MCF 10A (cell line): ENCODE results near the gene THOC5. TPM values are rescaled to one million over a fixed set of nuclear protein-coding genes. Genes with fewer than 3 reads are reported as not detected.
"Not testable (repeated sequence)": the region's sequence is repeated elsewhere in the genome, so short reads cannot be mapped to it uniquely, and the experiment has no call there.

Experiments
- BruUV-seq: library from RNA; stranded (reverse); fragments of 400-500 nt; replicated peaks from 2 replicates; lab custom pipeline; 2021; lab: Mats Ljungman, UMichigan
- CTCF ChIA-PET: fragments of 300-600 bp; sonication (Branson Sonifier 250); formaldehyde crosslinking; extraction: SDS; loops from one replicate; lab custom pipeline; 2021; ENCODE audit warnings: antibody characterized with exemption, inconsistent platforms; lab: Yijun Ruan, JAX
- POLR2A ChIA-PET: fragments of 300-600, 350-650 bp; sonication (Branson Sonifier 250); formaldehyde crosslinking; extraction: SDS; loops from one replicate; lab custom pipeline; 2020; ENCODE audit warnings: antibody characterized with exemption, inconsistent platforms; lab: Yijun Ruan, JAX
- DNase-seq: peaks from one replicate; pipeline ENCODE4 v3.0.0-alpha.2; 2018; ENCODE audit not compliant: unreplicated experiment
- H3K27ac Mint-ChIP-seq: one replicate; pipeline ENCODE4 v1.8.0; 2022; ENCODE audit warnings: mild to moderate bottlenecking, low read depth, mixed read lengths; ENCODE audit not compliant: unreplicated experiment
- H3K27me3 Mint-ChIP-seq: one replicate; pipeline ENCODE4 v1.8.0; 2022; ENCODE audit warnings: mixed read lengths; ENCODE audit not compliant: insufficient read depth, unreplicated experiment
- H3K36me3 Mint-ChIP-seq: one replicate; pipeline ENCODE4 v1.8.0; 2022; ENCODE audit warnings: mild to moderate bottlenecking, moderate library complexity, mixed read lengths; ENCODE audit not compliant: insufficient read depth, unreplicated experiment
- H3K4me1 Mint-ChIP-seq: one replicate; pipeline ENCODE4 v1.8.0; 2022; ENCODE audit warnings: mixed read lengths; ENCODE audit not compliant: insufficient read depth, unreplicated experiment
- H3K4me3 Mint-ChIP-seq: one replicate; pipeline ENCODE4 v1.8.0; 2022; ENCODE audit warnings: mild to moderate bottlenecking, moderate library complexity, mixed read lengths; ENCODE audit not compliant: unreplicated experiment
- H3K9me3 Mint-ChIP-seq: one replicate; pipeline ENCODE4 v1.8.0; 2022; ENCODE audit warnings: mixed read lengths; ENCODE audit not compliant: unreplicated experiment
- CTCF ChIP-seq: fragments of 200-600 bp; IDR thresholded peaks from one replicate; pipeline ENCODE4 v1.8.0; 2022; ENCODE audit warnings: antibody characterized with exemption, mild to moderate bottlenecking; ENCODE audit not compliant: unreplicated experiment
- intact Hi-C: fragments of 100-400 bp; cut with micrococcal nuclease; formaldehyde crosslinking; loops from 2 replicates; pipeline ENCODE4 v1.14.1; 2022
- total RNA-seq: library from RNA; stranded (reverse); gene quantifications from 2 replicates; pipeline ENCODE4 v1.2.3, GENCODE V29; 2022

Gene THOC5
- total RNA-seq, 1 experiment from 2014 or later: 51.3 TPM

GRCh38 chr22:29563652-29564460, 10.3 kb upstream of the THOC5 start:
- no peak overlapping the region for H3K27ac Mint-ChIP-seq
- ChIA-PET CTCF (interaction anchor here (0.9 to 2.3 kb wide), 2 partner anchors 10 kb away, joined by 3 to 13 read pairs; partner anchors contain the start of gene THOC5), POLR2A (interaction anchor here (2.6 kb wide), 1 partner anchor 10 kb away, joined by 10 read pairs; the partner anchor contains the start of gene THOC5)
- TF ChIP-seq CTCF: no peak
- no peaks in the 10 kb centered on the region for H3K27me3 Mint-ChIP-seq
- H3K4me3 Mint-ChIP-seq: no peak overlapping the region
- H3K9me3 Mint-ChIP-seq: no peaks in the 10 kb centered on the region
- intact Hi-C loops: no loop called here
- no TSS peak for BruUV-seq
- peaks cover 3% of the 10 kb centered on the region for H3K4me1 Mint-ChIP-seq
- no peak for DNase-seq
- peaks cover 31% of the 10 kb centered on the region for H3K36me3 Mint-ChIP-seq

GRCh38 chr22:29559853-29560252, 6.3 kb upstream of the THOC5 start:
- Mint-ChIP-seq H3K4me3 (no peak overlapping the region), H3K27me3 (no peaks in the 10 kb centered on the region), H3K4me1 (peaks cover 4% of the 10 kb centered on the region), H3K27ac (no peak overlapping the region), H3K9me3 (no peaks in the 10 kb centered on the region), H3K36me3 (peaks cover 57% of the 10 kb centered on the region)
- intact Hi-C loops: no loop called here
- no peak for TF ChIP-seq CTCF
- ChIA-PET POLR2A (no interaction called here), CTCF (interaction anchor here (0.6 kb wide), 1 partner anchor 1974 kb away, joined by 3 read pairs; no protein-coding TSS in a partner anchor)
- BruUV-seq: no TSS peak
- DNase-seq: no peak

- intact Hi-C loops: no loop called here
- DNase-seq: no peak
- ChIA-PET CTCF (no interaction called here), POLR2A (no interaction called here)
- Mint-ChIP-seq H3K4me1 (peaks cover 7% of the 10 kb centered on the region), H3K27ac (no peak overlapping the region), H3K27me3 (no peaks in the 10 kb centered on the region), H3K4me3 (no peak overlapping the region), H3K36me3 (peaks cover 51% of the 10 kb centered on the region), H3K9me3 (no peaks in the 10 kb centered on the region)
- no TSS peak for BruUV-seq
- no peak for TF ChIP-seq CTCF
Measured at GRCh38 chr22:29559030-29559429, 5.5 kb upstream of the THOC5 start.

- no peak for TF ChIP-seq CTCF
- Mint-ChIP-seq H3K27me3 (no peaks in the 10 kb centered on the region), H3K36me3 (peaks cover 42% of the 10 kb centered on the region), H3K4me1 (peaks cover 12% of the 10 kb centered on the region), H3K9me3 (no peaks in the 10 kb centered on the region), H3K27ac (peak overlapping the region; percentile 58), H3K4me3 (peak overlapping the region; percentile 36)
- no peak for DNase-seq
- BruUV-seq: TSS peak; percentile 6
- POLR2A ChIA-PET: interaction anchor here (0.6 to 2.3 kb wide), 4 partner anchors 8 to 163 kb away, joined by 3 to 10 read pairs (median 8); no protein-coding TSS in a partner anchor
- CTCF ChIA-PET: interaction anchor here (0.7 to 2.2 kb wide), 6 partner anchors 10 to 92 kb away, joined by 4 to 13 read pairs (median 8); no protein-coding TSS in a partner anchor
- intact Hi-C loops: no loop called here
Measured at GRCh38 chr22:29555065-29555644, 1.6 kb upstream of the THOC5 start.

- H3K9me3 Mint-ChIP-seq, DNase-seq, BruUV-seq, H3K27me3 Mint-ChIP-seq, CTCF ChIA-PET: not testable (repeated sequence)
- POLR2A ChIA-PET: interaction anchor here (1.6 kb wide), 1 partner anchor 244 kb away, joined by 5 read pairs; no protein-coding TSS in a partner anchor
- H3K27ac Mint-ChIP-seq: peak overlapping the region; percentile 90
- peaks cover 42% of the 10 kb centered on the region for H3K36me3 Mint-ChIP-seq
- H3K4me1 Mint-ChIP-seq: peaks cover 19% of the 10 kb centered on the region
- intact Hi-C loops: loop anchor here (2.0 kb wide), 1 partner anchor 50 kb away; the partner anchor contains the start of gene NF2
- H3K4me3 Mint-ChIP-seq: peak overlapping the region; percentile 82
Measured at GRCh38 chr22:29552357-29552756, 1.2 kb downstream of the THOC5 start.
